Left cardiac atrium (tissue), 4 donors: ENCODE measurements around the gene PGPEP1. TPM values are rescaled to one million over a fixed set of nuclear protein-coding genes. Genes with fewer than 3 reads are reported as not detected.
"Not testable (repeated sequence)": the region's sequence is repeated elsewhere in the genome, so short reads cannot be mapped to it uniquely, and the experiment has no call there.

Experiments
- ATAC-seq, 2 donors: fragments of 200-7000 bp; cut with Tn5 transposase; one replicate each; pipeline ENCODE4 v1.9.1; 2020; ENCODE audit warnings: mild to moderate bottlenecking in 2 of 2, moderate library complexity in 2 of 2
- DNase-seq: peaks from one replicate; pipeline ENCODE4 v3.0.0-alpha.2; 2020
- intact Hi-C, 2 donors: fragments of 100-400 bp; cut with DNase I; formaldehyde crosslinking; loops; one replicate each; pipeline versions ENCODE4 v1.14.1 to v1.15.1; 2022 to 2023
- total RNA-seq, 2 donors: library from RNA; stranded (reverse); fragmentation: NEBNext Ultra II Directional; extraction: Animal tissue kit (Norgen Biotek cat#: 25700); gene quantifications; one replicate each; pipeline ENCODE4 v1.2.1, GENCODE V29; 2021
- donor health status: DM: no; HTN: yes; CAD: no.
- donor health status: DM: no; HTN: yes; CAD: no; lungs with severe emphysema.
- donor health status: DM: yes; HTN: yes; CAD: no.
- donor health status: Dilated cardiomyopathy.

Gene PGPEP1
- total RNA-seq, 2 donors from 2014 or later: 27.5 to 34.7 TPM

DNA sequence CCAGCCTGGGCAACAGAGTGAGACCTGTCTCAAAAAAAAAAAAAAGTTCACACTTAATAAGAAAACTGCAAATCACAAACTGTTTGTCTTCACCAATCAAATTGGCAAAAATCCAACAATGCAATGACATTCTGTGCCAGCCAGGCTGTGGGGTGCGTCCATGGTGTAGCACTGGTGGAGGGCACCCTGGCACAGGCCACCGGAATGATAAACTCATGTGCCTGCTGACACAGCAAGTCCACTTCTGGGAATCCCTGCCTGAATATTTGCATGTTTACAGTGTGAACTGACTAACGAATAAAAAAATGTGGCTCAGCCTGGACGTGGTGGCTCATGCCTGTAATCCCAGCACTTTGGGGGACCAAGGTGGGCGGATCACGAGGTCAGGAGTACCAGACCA lies 58.6 kb downstream of the PGPEP1 start:
- DNase-seq (peak; percentile 49), ATAC-seq (peak; percentile 28)
- intact Hi-C loops: loop anchor here in 1 of 2 donors (10.0 kb wide), 1 partner anchor 124 kb away; the partner anchor contains the start of gene IQCN

DNA sequence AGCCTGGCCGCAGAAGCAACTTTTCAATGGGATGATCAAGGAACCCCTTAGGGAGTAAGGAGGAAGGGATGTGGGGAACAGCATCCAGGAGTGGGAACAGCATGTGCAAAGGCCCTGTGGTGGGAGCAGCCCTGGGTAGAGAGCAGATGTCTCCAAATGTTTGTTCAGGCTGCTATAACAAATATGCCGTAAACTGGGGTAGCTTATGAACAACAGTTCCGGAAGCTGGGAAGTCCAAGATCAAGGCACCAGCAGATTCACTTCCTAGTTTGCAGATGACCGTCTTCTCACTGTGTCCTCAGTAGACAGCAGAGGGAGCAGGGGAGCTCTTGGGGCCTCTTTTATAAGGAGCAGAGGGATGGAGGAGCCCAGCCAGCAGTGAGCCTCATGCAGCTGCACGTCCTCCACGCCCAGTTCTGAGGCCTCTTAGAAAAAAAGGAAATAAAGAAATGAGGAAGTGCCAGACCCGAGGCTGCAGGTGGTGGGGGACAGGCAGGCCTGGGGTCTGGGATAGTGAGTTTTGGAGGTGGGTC lies 61.2 kb downstream of the PGPEP1 start:
- ATAC-seq (peak; percentile 71 to 82), DNase-seq (peak; percentile 61)
- intact Hi-C loops: no loop called here

DNA sequence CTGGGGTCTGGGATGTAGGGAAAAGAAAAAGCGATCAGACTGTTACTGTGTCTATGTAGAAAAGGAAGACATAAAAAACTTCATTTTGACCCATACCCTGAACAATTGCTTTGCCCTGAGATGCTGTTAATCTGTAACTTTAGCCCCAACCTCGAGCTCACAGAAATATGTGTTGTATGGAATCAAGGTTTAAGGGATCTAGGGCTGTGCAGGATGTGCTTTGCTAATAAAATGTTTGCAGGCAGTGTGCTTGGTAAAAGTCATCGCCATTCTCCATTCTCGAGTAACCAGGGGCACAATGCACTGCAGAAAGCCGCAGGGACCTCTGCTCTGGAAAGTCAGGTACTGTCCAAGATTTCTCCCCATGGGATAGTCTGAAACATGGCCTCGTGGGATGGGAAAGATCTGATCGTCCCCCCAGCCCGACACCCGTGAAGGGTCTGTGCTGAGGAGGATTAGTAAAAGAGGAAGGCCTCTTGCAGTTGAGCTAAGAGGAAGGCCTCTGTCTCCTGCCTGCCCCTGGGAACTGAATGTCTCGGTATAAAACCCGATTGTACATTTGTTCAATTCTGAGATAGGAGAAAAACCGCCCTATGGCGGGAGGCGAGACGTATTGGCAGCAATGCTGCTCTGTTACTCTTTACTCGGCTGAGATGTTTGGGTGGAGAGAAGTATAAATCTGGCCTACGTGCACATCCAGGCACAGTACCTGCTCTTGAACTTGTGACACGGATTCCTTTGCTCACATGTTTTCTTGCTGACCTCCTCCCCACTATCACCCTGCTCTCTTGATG lies 62.3 kb downstream of the PGPEP1 start:
- ATAC-seq, intact Hi-C loops, DNase-seq: not testable (repeated sequence)

DNA sequence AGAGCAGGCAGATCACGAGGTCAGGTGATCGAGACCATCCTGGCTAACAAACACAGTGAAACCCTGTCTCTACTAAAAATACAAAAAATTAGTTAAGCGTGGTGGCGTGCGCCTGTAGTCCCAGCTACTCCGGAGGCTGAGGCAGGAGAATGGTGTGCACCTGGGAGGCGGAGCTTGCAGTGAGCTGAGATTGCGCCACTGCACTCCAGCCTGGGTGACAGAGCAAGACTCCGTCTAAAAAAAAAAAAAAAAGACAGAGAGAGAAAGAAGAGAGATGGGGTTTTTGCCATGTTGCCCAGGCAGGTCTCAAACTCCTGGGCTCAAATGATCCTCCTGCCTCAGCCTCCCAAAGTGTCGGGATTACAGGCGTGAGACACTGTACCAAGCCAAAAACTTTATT lies 65.4 kb downstream of the PGPEP1 start:
- intact Hi-C loops, ATAC-seq: not testable (repeated sequence)

DNA sequence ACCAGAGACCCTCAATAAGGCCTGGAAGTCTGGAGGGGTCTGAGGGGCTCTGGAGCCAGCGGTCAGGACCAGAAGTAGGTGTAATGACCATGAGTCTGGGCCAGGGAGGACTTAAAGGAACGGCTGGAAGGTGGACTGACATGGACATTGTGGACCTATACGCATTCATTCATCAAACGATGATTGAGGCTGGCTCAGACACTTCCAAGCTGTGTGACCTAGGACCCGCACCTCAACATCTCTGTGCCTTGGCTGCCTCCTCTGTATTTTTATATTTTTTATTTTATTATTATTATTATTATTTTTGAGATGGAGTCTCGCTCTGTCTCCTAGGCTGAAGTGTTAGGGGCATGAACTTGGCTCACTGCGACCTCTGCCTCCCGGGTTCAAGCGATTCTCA lies 66.4 kb downstream of the PGPEP1 start:
- no peak for ATAC-seq
- intact Hi-C loops: no loop called here

More for the DNA sequence above, 65.4 kb downstream of the PGPEP1 start:
- not testable (repeated sequence) for DNase-seq

DNA sequence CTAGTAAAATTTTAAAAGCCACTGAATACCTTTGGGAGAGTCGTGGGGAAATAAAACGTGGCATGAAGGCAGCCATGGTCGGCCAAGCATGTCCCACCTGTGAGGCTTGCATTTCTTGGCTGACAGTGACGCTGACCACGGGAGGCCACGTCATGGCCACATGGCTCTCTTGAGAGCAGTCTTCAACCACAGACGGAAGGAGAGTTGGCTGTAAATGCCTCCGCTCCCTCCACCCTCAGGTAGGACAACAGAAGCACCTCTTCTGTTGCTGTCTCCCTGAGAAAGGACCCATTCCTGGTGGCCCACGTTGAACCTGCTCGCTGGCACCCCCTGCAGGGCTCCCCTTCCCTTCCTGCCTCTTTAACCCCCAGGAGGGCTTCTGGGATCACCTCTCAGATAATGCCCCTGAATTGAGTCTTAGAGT lies 67.7 kb downstream of the PGPEP1 start:
- ATAC-seq: no peak

More for the DNA sequence above, 66.4 kb downstream of the PGPEP1 start:
- no peak for DNase-seq

DNA sequence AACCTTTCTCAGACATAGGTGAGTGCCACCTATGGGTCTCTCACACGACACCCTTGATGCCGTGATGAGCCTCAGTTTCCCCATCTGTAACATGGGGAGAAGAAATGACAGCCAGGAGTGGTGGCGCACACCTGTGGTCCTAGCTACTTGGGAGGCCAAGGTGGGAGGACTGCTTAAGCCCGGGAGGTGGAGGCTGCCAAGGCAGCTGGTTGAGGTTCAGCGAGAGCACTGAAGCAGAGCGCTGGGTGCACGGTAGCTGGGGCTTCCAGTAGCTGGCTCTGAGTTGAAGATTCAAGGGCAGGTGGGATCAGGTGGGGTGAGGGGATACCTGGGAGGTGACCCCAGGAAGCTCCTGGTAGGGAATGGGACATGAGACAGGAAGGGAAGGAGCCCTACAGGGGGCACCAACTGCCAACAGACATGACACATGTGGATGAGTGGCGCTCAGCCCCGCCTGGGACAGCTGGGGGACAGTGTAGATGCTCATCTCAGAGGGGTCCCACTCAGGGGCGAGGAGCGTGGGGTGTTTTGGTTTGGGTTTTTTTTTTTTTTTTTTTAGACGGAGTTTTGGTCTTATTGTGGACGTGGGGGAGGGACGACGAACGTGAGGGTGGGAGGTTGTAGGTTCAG lies 72.3 kb downstream of the PGPEP1 start:
- ATAC-seq (no peak), DNase-seq (no peak)
- intact Hi-C loops: loop anchor here (5.0 to 10.0 kb wide), 2 partner anchors 70 to 208 kb away; partner anchors contain the start of genes PGPEP1 (in 1 of the 2) and RAB3A (in 1 of the 2)

More for the DNA sequence above, 67.7 kb downstream of the PGPEP1 start:
- DNase-seq: no peak
- intact Hi-C loops: no loop called here

DNA sequence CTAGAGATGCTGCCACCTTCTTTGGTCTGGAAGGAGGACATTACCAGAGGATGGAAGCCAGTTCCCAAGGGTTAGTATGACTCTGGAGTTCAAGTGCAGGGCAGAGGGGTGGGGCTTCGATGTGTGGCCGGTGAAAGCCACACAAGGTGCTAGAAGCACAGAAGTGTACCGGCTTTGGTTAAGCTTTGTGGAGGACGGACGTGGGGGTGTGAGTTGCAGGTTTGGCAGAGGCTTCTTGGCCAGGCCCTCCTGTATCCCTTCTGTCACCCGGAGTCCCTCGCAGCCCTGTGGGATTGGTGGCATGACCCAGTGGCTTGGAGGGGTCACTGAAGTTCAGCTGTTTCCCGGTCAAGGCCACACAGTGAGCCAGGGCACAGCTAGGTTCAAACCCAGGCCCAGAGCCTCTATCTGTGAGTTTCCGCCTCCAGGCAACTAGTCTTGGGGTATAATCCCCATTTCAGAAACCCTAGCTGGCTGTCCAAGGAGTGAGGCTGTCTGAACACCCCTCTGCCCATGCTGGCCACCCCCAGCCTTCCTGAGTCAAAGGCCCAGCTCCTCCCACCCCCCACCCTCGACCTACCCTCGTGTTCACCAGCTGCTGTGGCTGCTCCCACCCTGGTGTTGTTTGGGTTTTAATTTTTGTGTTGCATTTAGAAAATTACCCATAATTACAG lies 74.2 kb downstream of the PGPEP1 start:
- intact Hi-C loops: loop anchor here (5.0 to 10.0 kb wide), 2 partner anchors 72 to 210 kb away; partner anchors contain the start of genes PGPEP1 (in 1 of the 2) and RAB3A (in 1 of the 2)
- DNase-seq (no peak), ATAC-seq (no peak)

DNA sequence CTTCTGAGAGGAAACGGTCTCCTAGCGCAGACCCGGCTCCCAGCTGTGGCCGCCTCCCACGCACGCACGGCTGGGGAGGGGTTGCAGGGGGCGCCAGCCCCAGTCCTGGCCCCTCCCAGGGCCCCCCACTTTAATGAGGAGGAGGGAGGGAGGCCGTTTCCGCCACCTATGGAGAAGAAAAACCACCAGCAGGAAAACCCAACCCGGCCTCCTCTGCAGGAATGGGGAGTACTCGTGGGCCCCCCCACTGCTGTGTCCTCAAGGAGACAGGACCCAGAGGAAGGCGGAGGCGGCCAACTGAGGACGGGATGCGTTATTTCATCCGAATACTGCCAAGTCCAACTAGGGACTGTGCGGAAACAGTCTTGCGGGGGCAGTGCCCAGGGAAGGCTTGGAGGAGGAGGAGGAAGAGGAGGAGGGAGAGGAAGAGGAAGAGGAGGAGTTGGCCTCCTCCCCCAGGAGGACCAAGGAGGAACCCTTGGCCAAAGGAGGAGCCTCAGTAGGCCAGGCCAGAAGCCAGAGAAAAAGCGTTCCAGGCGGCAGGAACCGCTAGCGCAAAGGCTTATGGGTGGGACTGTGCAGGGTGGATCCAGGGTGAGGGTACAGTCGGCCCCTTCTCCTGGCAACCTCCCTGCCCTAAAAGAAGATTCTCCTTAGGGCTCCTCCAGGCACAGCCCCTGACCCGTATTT lies 74.9 kb downstream of the PGPEP1 start:
- intact Hi-C loops: loop anchor here in 1 of 2 donors (10.0 kb wide), 1 partner anchor 211 kb away; the partner anchor contains the start of gene RAB3A
- peak; percentile 19 to 26 for ATAC-seq
- DNase-seq: peak; percentile 89

DNA sequence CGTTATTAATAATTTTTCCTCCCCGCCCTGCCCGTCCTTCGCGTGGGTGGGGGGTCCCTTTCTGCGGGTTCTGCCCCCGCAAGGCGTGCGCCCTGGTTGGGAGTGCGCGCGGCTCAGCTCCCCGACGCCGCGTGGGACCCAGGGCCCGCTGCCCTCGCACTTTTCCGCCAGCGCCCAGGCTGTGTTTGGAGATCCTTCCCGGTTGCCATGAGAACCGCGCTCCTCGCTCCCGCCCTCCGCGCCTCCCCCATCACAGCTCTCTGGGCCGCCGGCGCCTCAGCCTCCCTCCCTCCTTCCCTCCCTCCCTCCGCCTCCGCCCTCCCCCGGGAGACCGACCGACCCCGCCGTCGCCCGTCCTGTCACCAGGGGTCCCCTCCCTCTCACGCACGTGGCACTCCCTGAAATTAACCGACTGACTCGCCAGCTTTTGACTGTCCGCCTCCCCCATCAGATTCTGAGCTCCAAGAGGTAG lies 76.4 kb downstream of the PGPEP1 start:
- ATAC-seq: peak; percentile 61 to 72
- peak; percentile 94 for DNase-seq
- intact Hi-C loops: loop anchor here in 1 of 2 donors (10.0 kb wide), 1 partner anchor 212 kb away; the partner anchor contains the start of gene RAB3A

DNA sequence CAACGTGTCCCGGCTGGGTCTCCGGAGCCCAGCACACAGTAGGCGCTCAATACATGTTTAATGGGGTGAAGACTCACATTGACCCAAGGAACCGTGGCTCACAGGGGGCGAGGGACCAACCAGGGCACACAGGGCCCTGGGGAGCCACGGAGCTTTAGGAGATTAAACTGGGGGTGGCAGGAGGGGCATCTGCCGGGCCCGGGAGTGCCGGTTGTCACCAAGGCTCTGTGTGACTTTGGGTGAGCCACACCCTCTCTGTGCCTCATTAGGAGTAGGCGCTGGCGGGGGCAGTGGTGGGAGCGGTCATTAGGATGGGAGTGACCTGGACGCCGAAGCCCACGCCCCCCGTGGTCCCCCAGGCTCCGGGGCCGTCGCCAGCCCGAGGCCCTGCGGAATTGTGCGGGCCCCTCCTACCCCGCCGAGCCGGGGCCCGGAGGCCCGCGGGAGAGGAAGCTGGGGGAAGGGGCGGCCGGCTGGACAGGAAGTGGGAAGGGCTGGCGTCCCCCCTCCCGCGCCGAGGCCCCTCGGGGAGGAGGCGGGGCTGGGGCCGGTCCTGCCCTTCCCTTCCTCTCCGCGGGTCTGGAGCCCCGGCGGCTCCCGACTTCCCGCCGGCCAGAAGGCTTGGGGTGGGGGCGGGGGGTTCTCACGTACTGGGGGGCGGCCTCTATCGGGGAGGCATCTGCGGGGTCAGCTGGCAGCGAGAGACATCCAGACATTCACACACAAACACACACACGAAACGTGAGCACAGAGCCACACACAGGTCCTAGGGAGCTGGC lies 77.0 kb downstream of the PGPEP1 start:
- DNase-seq (peak; percentile 91), ATAC-seq (peak; percentile 56 to 63)
- intact Hi-C loops: loop anchor here in 1 of 2 donors (10.0 kb wide), 1 partner anchor 213 kb away; the partner anchor contains the start of gene RAB3A

DNA sequence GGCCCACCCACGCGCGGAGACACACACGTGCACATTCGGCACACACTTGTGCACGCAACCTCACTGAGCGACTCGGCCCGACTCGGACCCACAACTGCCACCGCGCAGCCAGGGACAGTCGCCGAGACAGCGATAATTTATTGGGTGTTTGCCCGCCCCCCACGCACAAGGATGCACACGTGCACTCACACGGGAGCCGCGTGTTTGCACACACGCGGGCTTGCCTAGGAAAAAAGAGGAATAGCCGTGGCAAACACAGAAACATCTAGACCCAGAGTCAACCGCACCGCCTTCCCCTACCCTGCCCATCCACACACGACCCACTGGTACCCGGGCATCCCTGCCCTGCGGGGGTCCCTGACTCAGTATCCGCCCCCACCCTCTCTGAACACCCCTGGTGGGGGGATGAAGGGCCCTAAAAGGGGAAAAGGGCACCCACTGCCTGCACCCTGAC lies 77.7 kb downstream of the PGPEP1 start:
- intact Hi-C loops: loop anchor here in 1 of 2 donors (10.0 kb wide), 1 partner anchor 213 kb away; the partner anchor contains the start of gene RAB3A
- no peak for ATAC-seq
- peak; percentile 68 for DNase-seq

DNA sequence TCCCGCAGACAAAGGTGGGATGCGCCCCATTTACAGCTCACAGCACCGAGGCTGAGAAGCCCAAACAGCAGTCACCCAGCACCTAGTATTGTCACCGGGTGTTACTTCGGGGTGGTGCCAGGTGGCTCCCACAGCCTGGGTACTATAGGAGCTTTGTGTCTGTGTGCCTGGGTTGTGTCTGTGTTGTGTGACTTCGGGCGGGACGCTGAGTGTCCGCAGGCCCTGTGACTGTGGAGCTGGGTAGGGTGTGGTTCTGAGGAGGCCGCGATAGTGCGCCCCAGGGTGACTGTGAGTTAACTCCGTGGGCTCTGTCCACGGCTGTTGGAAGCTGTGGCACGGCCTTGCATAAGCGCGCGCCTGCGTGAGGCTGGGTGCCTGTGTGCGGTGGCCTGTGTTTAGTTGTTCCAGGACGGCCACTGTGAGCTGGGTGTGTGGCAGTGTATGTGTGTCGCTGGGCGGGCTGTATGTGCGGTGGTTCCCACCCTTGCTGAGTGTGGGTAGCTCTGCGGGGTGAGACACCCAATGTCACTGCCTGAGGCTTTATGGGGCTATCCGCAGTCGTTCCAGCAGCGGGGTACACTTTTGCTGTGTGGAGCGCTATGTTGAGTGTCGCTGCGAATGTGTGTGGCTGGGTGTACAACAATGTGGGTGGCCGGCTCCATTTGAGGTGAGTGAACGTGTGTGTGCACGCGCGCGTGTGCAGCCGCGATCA lies 78.2 kb downstream of the PGPEP1 start:
- ATAC-seq (peak; percentile 0), DNase-seq (peak; percentile 60)
- intact Hi-C loops: loop anchor here in 1 of 2 donors (10.0 kb wide), 1 partner anchor 214 kb away; the partner anchor contains the start of gene RAB3A

DNA sequence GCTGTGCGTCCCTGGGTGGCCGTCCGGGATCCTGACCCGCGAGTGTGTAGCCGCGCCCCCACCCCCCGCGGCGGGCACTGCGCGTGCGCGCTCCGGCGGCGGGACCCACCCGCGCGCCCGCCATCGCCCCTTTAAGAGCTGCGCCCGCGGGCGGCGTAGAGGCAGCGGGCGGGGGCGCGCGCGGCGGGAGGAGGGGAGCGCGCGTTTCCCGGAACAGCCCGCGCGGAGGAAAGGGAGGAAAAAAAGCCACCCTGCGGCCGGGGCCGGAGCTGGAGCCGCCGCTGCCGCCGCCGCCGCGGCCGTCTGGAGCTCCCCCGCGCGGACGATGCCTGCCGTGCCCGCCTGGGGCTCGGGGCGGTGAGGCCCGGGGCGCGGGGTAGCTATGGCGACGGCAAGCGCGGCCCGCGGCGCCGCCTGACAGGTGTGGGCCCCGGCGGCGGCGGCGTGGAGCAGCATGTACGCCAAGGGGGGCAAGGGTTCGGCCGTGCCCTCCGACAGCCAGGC lies 78.8 kb downstream of the PGPEP1 start, which contains the start of gene SSBP4:
SSBP4 (plus strand) TSS at position 204 of the 504 bp plus-strand sequence; CDS start at position 455, 251 bp downstream.
- DNase-seq: peak; percentile 75
- ATAC-seq: peak; percentile 15 to 31

More for the DNA sequence above, 78.8 kb downstream of the PGPEP1 start, which contains the start of gene SSBP4:
- intact Hi-C loops: loop anchor here in 1 of 2 donors (10.0 kb wide), 1 partner anchor 214 kb away; the partner anchor contains the start of gene RAB3A
